Uterus (tissue), 4 donors: ENCODE measurements around the gene TCP11X2. TPM values are rescaled to one million over a fixed set of nuclear protein-coding genes. Genes with fewer than 3 reads are reported as not detected.
"Not testable (repeated sequence)": the region's sequence is repeated elsewhere in the genome, so short reads cannot be mapped to it uniquely, and the experiment has no call there.

ENCODE experiments used
- DNase-seq, 2 donors: peaks; one replicate each; pipeline ENCODE4 v3.0.0-alpha.2; 2019 to 2020
- H3K27ac ChIP-seq, 2 donors: fragments of 200-600 bp; sonication (generic); 1 replicate in 1 of 2; 2 replicates in 1 of 2; pipeline ENCODE4 v1.5.1; 2016 to 2018
- H3K27me3 ChIP-seq, 2 donors: fragments of 200-600 bp; sonication (generic); one replicate each; pipeline ENCODE4 v1.5.1; 2018 to 2019; ENCODE audit warnings: control low read depth in 1 of 2
- H3K36me3 ChIP-seq, 2 donors: fragments of 200-600 bp; sonication (generic); one replicate each; pipeline ENCODE4 v1.5.1; 2019; ENCODE audit warnings: control low read depth in 1 of 2
- H3K4me1 ChIP-seq, 2 donors: fragments of 200-600 bp; sonication (generic); one replicate each; pipeline ENCODE4 v1.5.1; 2018 to 2019; ENCODE audit warnings: control low read depth in 1 of 2
- H3K4me3 ChIP-seq, 2 donors: fragments of 200-600 bp; sonication (generic); 1 replicate in 1 of 2; 2 replicates in 1 of 2; pipeline ENCODE4 v1.5.1; 2018 to 2019; ENCODE audit warnings: mild to moderate bottlenecking in 1 of 2
- H3K9me3 ChIP-seq, 2 donors: fragments of 200-600 bp; sonication (generic); one replicate each; pipeline ENCODE4 v1.5.1; 2019; ENCODE audit warnings: control low read depth in 1 of 2
- CTCF ChIP-seq, 4 experiments: fragments of 200-600 bp in 2 of 4; fragments of 450-650 bp in 2 of 4; sonication (generic) in 2 of 4; IDR thresholded peaks; one replicate each; pipeline ENCODE4 v1.5.1; 2016 to 2019; ENCODE audit warnings: antibody characterized with exemption in 4 of 4, mild to moderate bottlenecking in 2 of 4, moderate library complexity in 1 of 4
- POLR2A ChIP-seq, 2 donors: fragments of 450-650 bp; IDR thresholded peaks; one replicate each; pipeline ENCODE4 v1.6.1; 2016; ENCODE audit warnings: antibody characterized with exemption in 2 of 2, mild to moderate bottlenecking in 1 of 2, moderate library complexity in 1 of 2
- intact Hi-C: fragments of 100-400 bp; cut with DNase I; formaldehyde crosslinking; loops from one replicate; pipeline ENCODE4 v1.15.1; 2023; ENCODE audit warnings: low total_unique reads
- total RNA-seq, 4 donors: library from RNA; depleted of rRNA in 3 of 4; stranded (reverse); fragments of >200 nt in 3 of 4; gene quantifications; one replicate each; pipeline versions ENCODE4 v1.1.0 to v1.2.4, GENCODE V29; 2014 to 2023
- donor health status: DM: yes; HTN: yes; CAD: no.

TCP11X2 gene
- under 1 TPM in 1 of 4 donors, not detected in 3; 0.48 TPM for total RNA-seq

GRCh38 chrX:102471762-102472220 lies at the start of gene TCP11X2:
Gene TCP11X2 (minus strand): TSS chrX:102471812.
- intact Hi-C loops, H3K27me3 ChIP-seq, DNase-seq, H3K4me3 ChIP-seq, H3K4me1 ChIP-seq, H3K27ac ChIP-seq, H3K36me3 ChIP-seq, H3K9me3 ChIP-seq: not testable (repeated sequence)

- Histone ChIP-seq H3K36me3 (no peaks in the 10 kb centered on the region), H3K9me3 (no peaks in the 10 kb centered on the region), H3K4me1 (no peaks in the 10 kb centered on the region), H3K4me3 (peak overlapping the region in 1 of 2 donors; percentile 35), H3K27ac (peak overlapping the region; percentile 64 to 83), H3K27me3 (no peaks in the 10 kb centered on the region)
- TF ChIP-seq CTCF (IDR thresholded peaks at IDR 0.05): peak; percentile 7 to 35 (median 22)
- TF ChIP-seq POLR2A (IDR thresholded peaks at IDR 0.05): no peak
- intact Hi-C loops: no loop called here
- DNase-seq: no peak
These were observed 45.7 kb upstream of the TCP11X2 start for GRCh38 chrX:102517326-102517725.

GRCh38 chrX:102515975-102516941 lies 44.6 kb upstream of the TCP11X2 start, which contains the start of gene TMSB15A:
Gene TMSB15A (minus strand): TSS chrX:102516739.
- Histone ChIP-seq H3K27ac (peak within 1 kb of the TSS; percentile 64 to 83), H3K36me3 (no peaks in the 10 kb centered on the region), H3K27me3 (no peaks in the 10 kb centered on the region), H3K4me1 (no peaks in the 10 kb centered on the region), H3K4me3 (peak within 1 kb of the TSS; percentile 32 to 35), H3K9me3 (no peaks in the 10 kb centered on the region)
- peak; percentile 72 to 77 for DNase-seq
- intact Hi-C loops: no loop called here
- TF ChIP-seq POLR2A (IDR thresholded peaks at IDR 0.05): peak in 1 of 2 donors; percentile 13
- no peak for TF ChIP-seq CTCF (IDR thresholded peaks at IDR 0.05)

GRCh38 chrX:102514536-102514935 lies 42.9 kb upstream of the TCP11X2 start:
- Histone ChIP-seq H3K4me1 (no peaks in the 10 kb centered on the region), H3K27me3 (no peaks in the 10 kb centered on the region), H3K27ac (no peak overlapping the region), H3K9me3 (no peaks in the 10 kb centered on the region), H3K4me3 (no peak overlapping the region), H3K36me3 (no peaks in the 10 kb centered on the region)
- intact Hi-C loops: no loop called here
- TF ChIP-seq POLR2A (IDR thresholded peaks at IDR 0.05): no peak
- no peak for TF ChIP-seq CTCF (IDR thresholded peaks at IDR 0.05)
- DNase-seq: no peak

- Histone ChIP-seq H3K4me3 (no peak overlapping the region), H3K27me3 (no peaks in the 10 kb centered on the region), H3K36me3 (no peaks in the 10 kb centered on the region), H3K27ac (no peak overlapping the region), H3K4me1 (no peaks in the 10 kb centered on the region), H3K9me3 (no peaks in the 10 kb centered on the region)
- TF ChIP-seq POLR2A (IDR thresholded peaks at IDR 0.05) (no peak), CTCF (IDR thresholded peaks at IDR 0.05) (no peak)
- DNase-seq: no peak
- intact Hi-C loops: no loop called here
These were observed 27.1 kb upstream of the TCP11X2 start for GRCh38 chrX:102498732-102499131.
